KG1 (cell line): ENCODE data around the gene DSG2.
"Not testable (repeated sequence)": the region's sequence is repeated elsewhere in the genome, so short reads cannot be mapped to it uniquely, and the experiment has no call there.

Experiments
- DNase-seq: peaks from one replicate; lab custom pipeline; 2025; lab: John Stamatoyannopoulos, UW

Gene DSG2

GRCh38 chr18:31500051-31500688 lies 2.2 kb downstream of the DSG2 start:
- DNase-seq: no peak

- no peak for DNase-seq
Observed at GRCh38 chr18:31503011-31503410, 5.0 kb downstream of the DSG2 start.

GRCh38 chr18:31504455-31505147 lies 6.6 kb downstream of the DSG2 start:
- no peak for DNase-seq

GRCh38 chr18:31505156-31505555 lies 7.2 kb downstream of the DSG2 start:
- no peak for DNase-seq

- no peak for DNase-seq
Observed at GRCh38 chr18:31506024-31506742, 8.2 kb downstream of the DSG2 start.

GRCh38 chr18:31507124-31507523 lies 9.1 kb downstream of the DSG2 start:
- DNase-seq: not testable (repeated sequence)

GRCh38 chr18:31508781-31509180 lies 10.8 kb downstream of the DSG2 start:
- no peak for DNase-seq

- DNase-seq: no peak
Observed at GRCh38 chr18:31509571-31509970, 11.6 kb downstream of the DSG2 start.

- DNase-seq: no peak
Observed at GRCh38 chr18:31510319-31510718, 12.3 kb downstream of the DSG2 start.

GRCh38 chr18:31511098-31511497 lies 13.1 kb downstream of the DSG2 start:
- DNase-seq: no peak

GRCh38 chr18:31512203-31512764 lies 14.3 kb downstream of the DSG2 start:
- no peak for DNase-seq

- no peak for DNase-seq
Observed at GRCh38 chr18:31513189-31513935, 15.4 kb downstream of the DSG2 start.

- no peak for DNase-seq
Observed at GRCh38 chr18:31516437-31516836, 18.5 kb downstream of the DSG2 start.

- no peak for DNase-seq
Observed at GRCh38 chr18:31526374-31526773, 28.4 kb downstream of the DSG2 start.

- no peak for DNase-seq
Observed at GRCh38 chr18:31533236-31533635, 35.3 kb downstream of the DSG2 start.

GRCh38 chr18:31538837-31539236 lies 40.9 kb downstream of the DSG2 start:
- no peak for DNase-seq

GRCh38 chr18:31546476-31546875 lies 48.5 kb downstream of the DSG2 start:
- DNase-seq: no peak

- no peak for DNase-seq
Observed at GRCh38 chr18:31548853-31549252, 50.9 kb downstream of the DSG2 start.

GRCh38 chr18:31549416-31549815 lies 51.4 kb downstream of the DSG2 start:
- no peak for DNase-seq

- DNase-seq: no peak
Observed at GRCh38 chr18:31551883-31552282, 53.9 kb downstream of the DSG2 start.

- DNase-seq: no peak
Observed at GRCh38 chr18:31553800-31554199, 55.8 kb downstream of the DSG2 start.

GRCh38 chr18:31554776-31555175 lies 56.8 kb downstream of the DSG2 start:
- no peak for DNase-seq
